ENCODE measurements around the gene XXYLT1.
"Not testable (repeated sequence)": the region's sequence is repeated elsewhere in the genome, so short reads cannot be mapped to it uniquely, and the experiment has no call there.

The XXYLT1 gene

GRCh38 chr3:195204360-195205163 is 66.4 kb downstream of the XXYLT1 start:
- FAIRE-seq = no peak

GRCh38 chr3:195203606-195204005 is 67.4 kb downstream of the XXYLT1 start:
- FAIRE-seq = no peak

GRCh38 chr3:195201295-195201694 is 69.7 kb downstream of the XXYLT1 start:
- FAIRE-seq = no peak

- FAIRE-seq = no peak
These were observed 70.7 kb downstream of the XXYLT1 start for GRCh38 chr3:195200010-195200822.

GRCh38 chr3:195198426-195199346 is 72.3 kb downstream of the XXYLT1 start:
- FAIRE-seq = no peak

GRCh38 chr3:195197765-195198425 is 73.1 kb downstream of the XXYLT1 start:
- FAIRE-seq = no peak

GRCh38 chr3:195196266-195196665 is 74.7 kb downstream of the XXYLT1 start:
- FAIRE-seq = no peak

GRCh38 chr3:195195321-195196209 is 75.4 kb downstream of the XXYLT1 start:
- FAIRE-seq = no peak

- no peak for FAIRE-seq
These were observed 76.3 kb downstream of the XXYLT1 start for GRCh38 chr3:195194559-195195206.

- FAIRE-seq = no peak
These were observed 79.4 kb downstream of the XXYLT1 start for GRCh38 chr3:195191580-195191979.

- FAIRE-seq = no peak
These were observed 81.1 kb downstream of the XXYLT1 start for GRCh38 chr3:195189821-195190220.

- FAIRE-seq = no peak
These were observed 82.5 kb downstream of the XXYLT1 start for GRCh38 chr3:195188426-195188927.

- no peak for FAIRE-seq
These were observed 83.1 kb downstream of the XXYLT1 start for GRCh38 chr3:195187609-195188425.

GRCh38 chr3:195186710-195187047 is 84.3 kb downstream of the XXYLT1 start:
- not testable (repeated sequence) for FAIRE-seq

- no peak for FAIRE-seq
These were observed 84.8 kb downstream of the XXYLT1 start for GRCh38 chr3:195186041-195186709.

GRCh38 chr3:195185583-195185982 is 85.4 kb downstream of the XXYLT1 start:
- FAIRE-seq = no peak

GRCh38 chr3:195184716-195185421 is 86.1 kb downstream of the XXYLT1 start:
- FAIRE-seq = no peak

- FAIRE-seq = no peak
These were observed 87.7 kb downstream of the XXYLT1 start for GRCh38 chr3:195183071-195183776.

Measured in islet of Langerhans (tissue), 1 donor.